Posterior cingulate gyrus (tissue), 11 donors: Measurements from ENCODE around the gene IQGAP1.
"Not testable (repeated sequence)": the region's sequence is repeated elsewhere in the genome, so short reads cannot be mapped to it uniquely, and the experiment has no call there.

Experiments used
- DNase-seq, 10 donors: peaks; one replicate each; pipeline versions ENCODE4 v3.0.0 to v3.0.0-alpha.2; 2020 to 2021; ENCODE audit warnings: mixed read lengths in 3 of 10
- intact Hi-C: fragments of 100-400 bp; cut with DNase I; formaldehyde crosslinking; loops from one replicate; pipeline ENCODE4 v1.15.1; 2023

The IQGAP1 gene

DNA sequence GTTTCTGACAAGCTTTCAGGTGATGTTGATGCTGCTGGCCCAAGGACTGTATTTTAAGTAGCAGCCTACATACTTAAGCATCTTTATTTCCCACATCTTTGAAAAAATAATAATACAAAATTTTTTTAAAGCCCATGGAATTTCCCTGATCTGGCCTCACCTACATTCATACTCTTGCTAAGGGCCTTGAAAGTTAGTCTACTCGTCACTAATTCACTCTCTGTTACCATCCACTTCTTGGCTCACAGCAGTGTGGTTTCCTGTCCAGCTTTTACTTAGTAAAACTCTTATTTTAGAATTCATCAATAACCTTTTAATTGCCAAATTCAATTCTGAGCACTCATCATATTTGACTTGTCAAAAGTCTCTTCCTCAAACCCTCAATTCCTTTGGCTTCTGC is 82.4 kb downstream of the IQGAP1 start:
- DNase-seq: no peak
- intact Hi-C loops: no loop called here

GRCh38 chr15:90471126-90471525 is 83.1 kb downstream of the IQGAP1 start:
- no peak for DNase-seq
- intact Hi-C loops: no loop called here

DNA sequence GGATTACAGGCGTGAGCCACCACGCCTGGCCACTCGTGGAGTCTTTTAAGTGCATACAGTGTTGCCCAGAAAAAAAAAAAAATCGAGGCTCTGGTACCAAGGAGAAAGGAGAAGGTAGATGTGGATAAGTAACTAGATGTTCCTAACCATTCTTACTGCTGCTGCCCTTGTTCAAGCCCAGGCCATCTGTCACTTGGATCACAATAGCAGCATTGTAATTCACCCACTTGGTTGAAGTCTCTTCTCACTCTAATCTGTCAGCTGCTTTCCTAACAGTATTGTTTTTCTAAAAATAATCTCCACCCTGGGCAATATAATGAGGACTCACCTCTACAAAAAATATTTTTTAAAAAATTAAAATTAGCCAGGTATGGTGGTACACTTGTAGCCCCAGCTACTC is 83.7 kb downstream of the IQGAP1 start:
- intact Hi-C loops: no loop called here
- peak in 1 of 10 donors; percentile 31 for DNase-seq

DNA sequence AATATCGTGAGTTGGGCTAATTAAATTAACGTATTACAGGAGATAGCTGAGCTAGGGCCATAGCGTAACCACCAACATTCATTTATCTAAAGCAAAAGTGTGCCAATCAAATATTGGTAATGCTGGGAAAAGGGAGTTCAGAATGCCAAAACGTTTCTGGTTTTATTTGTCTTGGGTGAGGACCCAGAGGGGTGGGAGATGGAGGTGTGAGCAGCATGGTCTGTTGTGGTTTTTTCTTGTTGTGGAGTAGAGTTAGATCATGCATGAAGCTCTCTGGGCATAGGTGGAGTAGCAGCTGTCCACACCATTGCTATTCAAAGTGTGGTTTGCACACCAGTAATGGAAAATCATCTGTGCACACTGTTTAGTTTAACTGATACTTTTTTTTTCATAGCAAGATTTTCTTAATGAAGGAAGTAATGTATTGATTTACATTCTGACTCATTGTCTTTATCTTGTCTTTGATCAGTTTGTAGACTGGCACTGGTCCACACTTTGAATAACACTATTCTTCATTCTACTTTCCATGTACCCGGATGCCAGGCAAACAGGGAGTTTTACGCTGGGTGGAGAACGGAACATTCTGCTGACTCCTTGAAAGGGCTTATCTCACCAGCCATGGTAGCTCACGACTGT is 90.9 kb downstream of the IQGAP1 start:
- DNase-seq: no peak
- intact Hi-C loops: no loop called here

DNA sequence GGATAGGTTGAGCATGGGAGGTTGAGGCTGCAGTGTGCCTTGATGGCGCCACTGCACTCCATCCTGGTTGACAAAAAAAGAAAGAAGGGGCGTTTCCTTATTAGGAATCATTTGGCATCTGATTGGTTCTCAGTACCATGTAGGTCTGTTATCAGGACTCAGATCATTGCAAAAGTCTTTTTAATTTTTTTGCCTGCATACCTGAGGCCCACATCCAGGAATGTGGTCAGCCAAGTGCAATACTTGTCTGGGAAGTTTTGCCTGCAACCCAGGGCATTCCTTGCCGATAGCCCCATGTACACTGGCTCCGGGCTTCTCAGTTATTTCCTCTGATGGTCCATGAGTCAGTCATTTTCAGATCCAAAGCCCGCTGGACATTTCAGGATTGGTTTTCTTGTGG is 91.6 kb downstream of the IQGAP1 start:
- intact Hi-C loops: loop anchor here (10.0 kb wide), 1 partner anchor 115 kb away; no protein-coding TSS in a partner anchor
- no peak for DNase-seq

DNA sequence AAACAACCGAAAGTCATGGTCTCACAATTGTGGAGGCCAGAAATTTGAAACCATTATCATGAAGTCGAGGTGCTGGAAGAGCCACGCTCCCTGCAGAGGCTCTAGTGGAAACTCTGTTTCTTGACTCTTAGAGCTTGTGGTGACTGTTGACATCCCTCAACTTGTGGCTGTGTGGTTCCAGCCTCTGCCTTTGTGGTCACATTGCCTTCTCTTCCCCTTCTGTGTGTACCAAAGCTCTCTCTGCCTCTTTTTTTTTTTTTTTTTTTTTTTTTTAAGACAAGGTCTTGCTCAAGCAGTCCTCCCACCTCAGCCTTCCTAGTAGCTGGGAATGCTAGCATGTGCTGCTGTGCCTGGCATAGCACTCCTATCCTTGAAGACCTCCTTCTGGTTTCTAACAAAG is 93.0 kb downstream of the IQGAP1 start:
- intact Hi-C loops: loop anchor here (10.0 kb wide), 1 partner anchor 114 kb away; no protein-coding TSS in a partner anchor
- DNase-seq: no peak

- intact Hi-C loops: loop anchor here (1.0 to 10.0 kb wide), 3 partner anchors 112 to 162 kb away; no protein-coding TSS in a partner anchor
- peak; percentile 34 to 93 (median 66) for DNase-seq
Measured at GRCh38 chr15:90482124-90483011, 94.3 kb downstream of the IQGAP1 start.

GRCh38 chr15:90483012-90483307 is 94.9 kb downstream of the IQGAP1 start:
- intact Hi-C loops: loop anchor here (1.0 to 10.0 kb wide), 2 partner anchors 112 to 121 kb away; no protein-coding TSS in a partner anchor
- DNase-seq: no peak

GRCh38 chr15:90483637-90484036 is 95.6 kb downstream of the IQGAP1 start:
- intact Hi-C loops: loop anchor here (1.0 to 10.0 kb wide), 2 partner anchors 111 to 121 kb away; no protein-coding TSS in a partner anchor
- no peak for DNase-seq

DNA sequence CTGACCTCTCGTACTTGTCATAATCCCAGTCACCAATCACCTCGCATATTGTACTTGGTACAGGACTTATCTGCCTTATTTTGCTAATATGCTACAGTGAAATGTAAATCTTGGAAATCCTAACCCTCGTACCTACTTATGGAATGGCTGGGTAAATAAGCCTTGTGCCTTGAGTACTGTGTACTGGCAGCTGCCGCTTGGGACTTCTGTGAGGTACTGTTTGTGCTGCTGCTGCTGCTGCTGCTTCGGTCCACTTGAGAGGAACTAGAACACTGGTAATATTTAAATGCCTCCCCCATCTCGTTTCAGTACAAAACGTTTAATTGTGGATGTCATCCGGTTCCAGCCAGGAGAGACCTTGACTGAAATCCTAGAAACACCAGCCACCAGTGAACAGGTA is 99.1 kb downstream of the IQGAP1 start:
- DNase-seq: no peak
- intact Hi-C loops: loop anchor here (10.0 kb wide), 1 partner anchor 108 kb away; no protein-coding TSS in a partner anchor

DNA sequence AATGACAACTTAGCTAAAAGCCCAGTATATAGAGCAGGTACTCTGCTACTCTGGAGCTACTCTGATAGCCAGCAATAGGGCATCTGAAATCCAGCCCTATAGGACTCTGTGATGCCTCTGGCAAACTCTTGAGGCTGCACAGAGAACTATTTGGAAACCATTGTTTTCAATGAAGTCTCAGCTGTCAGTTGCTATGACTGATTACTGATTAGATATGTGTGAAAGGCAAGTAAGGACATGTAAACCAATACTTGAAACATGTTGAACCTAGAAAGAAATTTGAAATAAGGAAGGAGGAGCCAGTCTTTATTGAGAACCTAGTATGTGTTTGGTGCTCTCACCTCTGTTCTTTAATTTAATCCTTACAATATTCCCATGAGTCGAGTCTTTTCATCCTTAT is 101.5 kb downstream of the IQGAP1 start:
- DNase-seq: no peak
- intact Hi-C loops: loop anchor here (10.0 kb wide), 1 partner anchor 105 kb away; no protein-coding TSS in a partner anchor

- intact Hi-C loops: loop anchor here (10.0 kb wide), 1 partner anchor 105 kb away; no protein-coding TSS in a partner anchor
- DNase-seq: no peak
Measured at GRCh38 chr15:90489944-90490343, 101.9 kb downstream of the IQGAP1 start.

GRCh38 chr15:90493647-90494046 is 105.6 kb downstream of the IQGAP1 start:
- DNase-seq: no peak
- intact Hi-C loops: no loop called here

DNA sequence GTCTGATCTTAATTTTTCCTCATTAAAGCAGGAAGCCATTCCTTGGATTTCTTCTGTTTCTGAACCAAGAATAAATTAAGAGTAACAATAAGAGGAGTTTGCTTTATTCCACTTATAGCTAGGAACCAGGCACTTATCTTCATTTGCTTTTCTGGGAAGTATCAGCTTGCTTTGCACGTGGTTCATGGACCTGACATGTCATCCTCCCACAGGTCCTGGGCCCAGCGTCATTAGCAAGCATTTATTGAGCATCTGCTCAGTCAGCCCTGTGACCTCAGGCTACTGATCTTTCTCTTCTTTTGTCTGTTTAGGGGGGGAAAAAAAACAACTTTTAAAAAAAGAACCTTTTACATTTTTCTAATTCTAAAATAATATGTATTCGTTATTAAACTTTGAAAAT is 107.0 kb downstream of the IQGAP1 start:
- no peak for DNase-seq
- intact Hi-C loops: no loop called here

- intact Hi-C loops: no loop called here
- peak in 1 of 10 donors; percentile 27 for DNase-seq
Measured at GRCh38 chr15:90496791-90497190, 108.7 kb downstream of the IQGAP1 start.

DNA sequence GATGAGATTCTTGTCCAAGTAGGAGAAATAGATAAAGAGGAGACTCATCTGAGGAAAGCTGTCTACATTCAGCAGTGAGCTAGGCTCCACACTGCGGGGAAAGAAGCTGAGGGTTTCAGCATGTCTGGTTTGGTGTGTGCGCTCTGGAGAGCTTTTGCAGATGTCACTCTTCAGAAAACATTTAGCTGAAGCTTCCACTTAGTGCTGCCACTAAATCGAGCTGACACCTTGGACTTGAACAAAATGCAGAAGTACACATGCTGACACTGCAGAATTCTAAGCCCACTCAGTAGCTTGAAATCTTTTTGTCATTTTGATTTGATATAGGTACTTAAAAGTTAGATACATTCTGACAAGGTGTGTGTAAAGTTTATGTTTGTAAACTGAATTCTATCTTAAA is 109.3 kb downstream of the IQGAP1 start:
- intact Hi-C loops: no loop called here
- no peak for DNase-seq

DNA sequence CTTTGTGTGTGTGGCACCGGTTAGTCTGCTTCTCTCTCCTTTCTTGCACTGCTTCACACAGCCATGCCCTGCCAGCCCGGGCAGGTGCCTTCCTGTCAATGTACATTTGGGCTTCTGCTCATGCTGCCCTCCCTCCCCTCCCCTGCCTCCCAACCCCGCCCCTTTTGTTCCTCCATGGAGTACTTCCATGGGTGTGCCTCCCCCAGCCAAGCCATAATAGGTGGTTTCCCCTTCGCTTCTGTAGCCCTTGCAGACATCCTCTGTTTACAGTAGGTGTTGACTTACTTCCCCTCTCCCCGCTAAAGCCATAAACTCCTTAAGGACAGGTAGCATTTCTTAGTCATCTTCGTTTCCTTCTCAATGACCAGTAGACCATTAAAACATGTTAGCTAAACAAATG is 109.9 kb downstream of the IQGAP1 start:
- peak in 1 of 10 donors; percentile 24 for DNase-seq
- intact Hi-C loops: no loop called here

DNA sequence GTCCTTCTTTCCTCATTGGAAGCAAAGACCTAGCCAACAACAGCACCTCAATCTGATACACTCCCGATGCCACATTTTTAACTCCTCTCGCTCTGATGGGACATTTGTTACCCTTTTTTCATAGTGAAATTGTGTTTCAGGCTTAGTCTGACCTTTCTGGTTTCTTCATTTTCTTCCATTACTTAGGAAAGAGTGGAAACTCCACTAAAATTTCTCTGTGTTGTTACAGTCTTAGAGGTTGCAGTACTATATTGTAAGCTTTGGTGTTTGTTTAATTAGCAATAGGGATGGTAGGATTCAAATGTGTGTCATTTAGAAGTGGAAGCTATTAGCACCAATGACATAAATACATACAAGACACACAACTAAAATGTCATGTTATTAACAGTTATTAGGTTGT is 112.1 kb downstream of the IQGAP1 start:
- no peak for DNase-seq
- intact Hi-C loops: no loop called here

- intact Hi-C loops: no loop called here
- DNase-seq: no peak
Measured at GRCh38 chr15:90501898-90502297, 113.9 kb downstream of the IQGAP1 start.

- intact Hi-C loops, DNase-seq: not testable (repeated sequence)
Measured at GRCh38 chr15:90510781-90511180, 122.7 kb downstream of the IQGAP1 start.

GRCh38 chr15:90511211-90511618 is 123.2 kb downstream of the IQGAP1 start:
- DNase-seq, intact Hi-C loops: not testable (repeated sequence)
